HG02798 (cell line): ENCODE measurements around the gene ZNF398.
"Not testable (repeated sequence)": the region's sequence is repeated elsewhere in the genome, so short reads cannot be mapped to it uniquely, and the experiment has no call there.

Experiments
- ATAC-seq: cut with Tn5 transposase; IDR thresholded peaks from one replicate; pipeline ENCODE4 v1.9.1; 2021; ENCODE audit warnings: mild to moderate bottlenecking; ENCODE audit not compliant: unreplicated experiment, poor library complexity

Gene ZNF398

GRCh38 chr7:149223761-149224160 lies 76.5 kb downstream of the ZNF398 start:
- ATAC-seq: no peak

- no peak for ATAC-seq
These were observed 77.1 kb downstream of the ZNF398 start for GRCh38 chr7:149224352-149224751.

GRCh38 chr7:149225106-149225505 lies 77.9 kb downstream of the ZNF398 start:
- no peak for ATAC-seq

- no peak for ATAC-seq
These were observed 78.4 kb downstream of the ZNF398 start for GRCh38 chr7:149225656-149226055.

GRCh38 chr7:149226366-149226765 lies 79.1 kb downstream of the ZNF398 start:
- ATAC-seq: not testable (repeated sequence)

GRCh38 chr7:149226840-149227494 lies 79.7 kb downstream of the ZNF398 start:
- no peak for ATAC-seq

- ATAC-seq: no peak
These were observed 81.7 kb downstream of the ZNF398 start for GRCh38 chr7:149228831-149229471.

- ATAC-seq: no peak
These were observed 82.3 kb downstream of the ZNF398 start for GRCh38 chr7:149229526-149229925.

- no peak for ATAC-seq
These were observed 85.1 kb downstream of the ZNF398 start for GRCh38 chr7:149232362-149232761.
